K562 (cell line): ENCODE results near the gene ACACB. TPM values are rescaled to one million over a fixed set of nuclear protein-coding genes. Genes with fewer than 3 reads are reported as not detected.
A peak's percentile ranks its signal among the peaks of the same experiment; 100 is the strongest.

Experiments
- GATA2 ChIP-seq: sonication (generic); formaldehyde crosslinking; IDR thresholded peaks from 2 replicates; pipeline ENCODE4 v1.4.0; 2020; ENCODE audit warnings: mild to moderate bottlenecking, missing genetic modification reagents
- KDM1A ChIP-seq, 2 experiments: fragments of 450-650 bp; IDR thresholded peaks; 2 replicates each; pipeline ENCODE4 v1.6.1; 2016; ENCODE audit warnings: mild to moderate bottlenecking in 2 of 2
- NFIX ChIP-seq: fragments of 250-450 bp; sonication (Bioruptor Pico); IDR thresholded peaks from 2 replicates; pipeline ENCODE4 v1.4.0; 2020; ENCODE audit warnings: low read depth, mild to moderate bottlenecking, moderate library complexity
- NR4A1 ChIP-seq, 2 experiments: fragments of 250-450 bp in 1 of 2; fragments of 450-650 bp in 1 of 2; sonication (Bioruptor Pico) in 1 of 2; IDR thresholded peaks; 2 replicates each; pipeline versions ENCODE4 v1.4.0 to v1.6.1; 2016 to 2020; ENCODE audit warnings: mild to moderate bottlenecking in 2 of 2, missing compliant biosample characterization in 1 of 2, missing genetic modification characterization in 1 of 2, moderate library complexity in 1 of 2
- SMARCA5 ChIP-seq: fragments of 450-650 bp; IDR thresholded peaks from 2 replicates; pipeline ENCODE4 v1.6.1; 2016
- THRAP3 ChIP-seq: fragments of 450-650 bp; IDR thresholded peaks from 2 replicates; pipeline ENCODE4 v1.6.1; 2016; ENCODE audit warnings: mild to moderate bottlenecking, inconsistent platforms, borderline replicate concordance
- polyA plus RNA-seq, 8 experiments: library from polyadenylated mRNA; depleted of rRNA in 4 of 8; stranded (reverse) in 5 of 8; unstranded in 3 of 8; fragments of >200 nt; fragmentation: Nextera tagmentation in 2 of 8; fragmentation: Illumina TruSeq in 1 of 8; extraction: Ambion mirVana in 2 of 8; extraction: Trizol in 1 of 8; gene quantifications; 2 replicates each; pipeline versions ENCODE4 v1.2.1 to v1.2.3, GENCODE V29; 2011 to 2014; ENCODE audit warnings: inconsistent platforms in 1 of 8, missing spikeins in 1 of 8
- total RNA-seq, 7 experiments: library from RNA; depleted of rRNA in 6 of 7; stranded (reverse); fragments of >200 nt in 6 of 7; fragmentation: Illumina TruSeq in 2 of 7; extraction: Trizol in 2 of 7; gene quantifications; 2 replicates each; pipeline versions ENCODE4 v1.2.1 to v1.2.3, GENCODE V29; 2011 to 2021; ENCODE audit warnings: low replicate concordance in 1 of 7
- TF ChIP-seq, protein P1 (sequence below): sonication (generic); formaldehyde crosslinking; IDR thresholded peaks from 2 replicates; pipeline ENCODE4 v1.8.0; 2022; ENCODE audit warnings: missing genetic modification reagents, mild to moderate bottlenecking, borderline replicate concordance
- TF ChIP-seq, protein P2 (sequence below): sonication (generic); formaldehyde crosslinking; IDR thresholded peaks from 2 replicates; pipeline ENCODE4 v1.8.0; 2023; ENCODE audit warnings: missing genetic modification reagents, mild to moderate bottlenecking, borderline replicate concordance
- TF ChIP-seq, protein P3 (sequence below): fragments of 250-450 bp; sonication (Bioruptor Pico); IDR thresholded peaks from 2 replicates; pipeline ENCODE4 v1.4.0; 2020; ENCODE audit warnings: mild to moderate bottlenecking, moderate library complexity
- TF ChIP-seq, protein P4 (sequence below): fragments of 250-450 bp; sonication (Bioruptor Pico); IDR thresholded peaks from 2 replicates; pipeline ENCODE4 v1.5.0; 2021; ENCODE audit warnings: mild to moderate bottlenecking, borderline replicate concordance
- TF ChIP-seq, protein P5 (sequence below): fragments of 450-650 bp; conservative IDR thresholded peaks from 2 replicates; pipeline ENCODE4 v1.6.1; 2016; ENCODE audit warnings: missing genetic modification characterization, low read depth, mild to moderate bottlenecking, control low read depth, missing compliant biosample characterization

The ACACB gene
- total and polyA plus RNA-seq, 9 of the 15 experiments (the other 6 are each of a cell fraction or from before 2014, with no cell fraction given), result 0.10 to 2.5 (median 0.83) TPM

DNA sequence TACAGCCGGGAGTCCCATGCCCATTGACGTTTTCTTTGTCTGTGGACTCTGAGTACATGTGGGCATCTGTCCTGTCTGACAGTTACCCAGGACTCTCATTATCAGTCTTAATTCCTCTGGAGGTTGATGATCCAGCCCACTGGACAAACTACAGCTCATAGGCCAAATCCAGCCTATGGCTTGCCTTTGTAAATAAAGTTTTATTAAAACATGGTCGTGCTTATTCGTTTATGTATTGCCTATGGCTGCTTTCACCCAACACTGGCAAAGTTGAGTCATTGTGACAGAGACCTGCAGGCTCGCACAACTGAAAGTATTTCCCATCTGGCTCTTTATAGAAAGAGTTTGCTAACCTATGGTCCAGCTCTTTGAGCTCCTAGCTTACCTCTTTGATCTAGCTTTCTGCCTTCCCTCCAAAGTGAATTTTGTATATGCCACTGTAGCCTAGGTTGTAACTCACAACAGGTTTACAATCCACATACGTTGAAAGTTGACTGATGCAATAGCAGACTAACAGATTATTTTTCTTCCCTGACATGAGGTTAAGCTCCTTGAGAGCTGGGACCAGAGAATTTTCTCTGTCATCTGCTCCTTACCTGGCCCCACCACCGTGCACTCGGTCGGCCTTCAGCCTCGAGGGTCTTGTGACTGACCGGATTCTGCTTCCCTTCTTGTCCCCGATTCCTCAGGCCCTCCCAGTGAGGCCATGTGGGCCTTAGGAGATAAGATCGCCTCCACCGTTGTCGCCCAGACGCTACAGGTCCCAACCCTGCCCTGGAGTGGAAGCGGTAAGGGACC is 57.3 kb downstream of the ACACB start (continued):
- TF ChIP-seq, protein P1, sequence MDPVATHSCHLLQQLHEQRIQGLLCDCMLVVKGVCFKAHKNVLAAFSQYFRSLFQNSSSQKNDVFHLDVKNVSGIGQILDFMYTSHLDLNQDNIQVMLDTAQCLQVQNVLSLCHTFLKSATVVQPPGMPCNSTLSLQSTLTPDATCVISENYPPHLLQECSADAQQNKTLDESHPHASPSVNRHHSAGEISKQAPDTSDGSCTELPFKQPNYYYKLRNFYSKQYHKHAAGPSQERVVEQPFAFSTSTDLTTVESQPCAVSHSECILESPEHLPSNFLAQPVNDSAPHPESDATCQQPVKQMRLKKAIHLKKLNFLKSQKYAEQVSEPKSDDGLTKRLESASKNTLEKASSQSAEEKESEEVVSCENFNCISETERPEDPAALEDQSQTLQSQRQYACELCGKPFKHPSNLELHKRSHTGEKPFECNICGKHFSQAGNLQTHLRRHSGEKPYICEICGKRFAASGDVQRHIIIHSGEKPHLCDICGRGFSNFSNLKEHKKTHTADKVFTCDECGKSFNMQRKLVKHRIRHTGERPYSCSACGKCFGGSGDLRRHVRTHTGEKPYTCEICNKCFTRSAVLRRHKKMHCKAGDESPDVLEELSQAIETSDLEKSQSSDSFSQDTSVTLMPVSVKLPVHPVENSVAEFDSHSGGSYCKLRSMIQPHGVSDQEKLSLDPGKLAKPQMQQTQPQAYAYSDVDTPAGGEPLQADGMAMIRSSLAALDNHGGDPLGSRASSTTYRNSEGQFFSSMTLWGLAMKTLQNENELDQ, result no peak
- TF ChIP-seq NR4A1 (CRISPR knock-in tag; IDR thresholded peaks at IDR 0.05), result no peak
- TF ChIP-seq NR4A1 (tag; IDR thresholded peaks at IDR 0.05), result peak; percentile 93
- TF ChIP-seq, protein P2, sequence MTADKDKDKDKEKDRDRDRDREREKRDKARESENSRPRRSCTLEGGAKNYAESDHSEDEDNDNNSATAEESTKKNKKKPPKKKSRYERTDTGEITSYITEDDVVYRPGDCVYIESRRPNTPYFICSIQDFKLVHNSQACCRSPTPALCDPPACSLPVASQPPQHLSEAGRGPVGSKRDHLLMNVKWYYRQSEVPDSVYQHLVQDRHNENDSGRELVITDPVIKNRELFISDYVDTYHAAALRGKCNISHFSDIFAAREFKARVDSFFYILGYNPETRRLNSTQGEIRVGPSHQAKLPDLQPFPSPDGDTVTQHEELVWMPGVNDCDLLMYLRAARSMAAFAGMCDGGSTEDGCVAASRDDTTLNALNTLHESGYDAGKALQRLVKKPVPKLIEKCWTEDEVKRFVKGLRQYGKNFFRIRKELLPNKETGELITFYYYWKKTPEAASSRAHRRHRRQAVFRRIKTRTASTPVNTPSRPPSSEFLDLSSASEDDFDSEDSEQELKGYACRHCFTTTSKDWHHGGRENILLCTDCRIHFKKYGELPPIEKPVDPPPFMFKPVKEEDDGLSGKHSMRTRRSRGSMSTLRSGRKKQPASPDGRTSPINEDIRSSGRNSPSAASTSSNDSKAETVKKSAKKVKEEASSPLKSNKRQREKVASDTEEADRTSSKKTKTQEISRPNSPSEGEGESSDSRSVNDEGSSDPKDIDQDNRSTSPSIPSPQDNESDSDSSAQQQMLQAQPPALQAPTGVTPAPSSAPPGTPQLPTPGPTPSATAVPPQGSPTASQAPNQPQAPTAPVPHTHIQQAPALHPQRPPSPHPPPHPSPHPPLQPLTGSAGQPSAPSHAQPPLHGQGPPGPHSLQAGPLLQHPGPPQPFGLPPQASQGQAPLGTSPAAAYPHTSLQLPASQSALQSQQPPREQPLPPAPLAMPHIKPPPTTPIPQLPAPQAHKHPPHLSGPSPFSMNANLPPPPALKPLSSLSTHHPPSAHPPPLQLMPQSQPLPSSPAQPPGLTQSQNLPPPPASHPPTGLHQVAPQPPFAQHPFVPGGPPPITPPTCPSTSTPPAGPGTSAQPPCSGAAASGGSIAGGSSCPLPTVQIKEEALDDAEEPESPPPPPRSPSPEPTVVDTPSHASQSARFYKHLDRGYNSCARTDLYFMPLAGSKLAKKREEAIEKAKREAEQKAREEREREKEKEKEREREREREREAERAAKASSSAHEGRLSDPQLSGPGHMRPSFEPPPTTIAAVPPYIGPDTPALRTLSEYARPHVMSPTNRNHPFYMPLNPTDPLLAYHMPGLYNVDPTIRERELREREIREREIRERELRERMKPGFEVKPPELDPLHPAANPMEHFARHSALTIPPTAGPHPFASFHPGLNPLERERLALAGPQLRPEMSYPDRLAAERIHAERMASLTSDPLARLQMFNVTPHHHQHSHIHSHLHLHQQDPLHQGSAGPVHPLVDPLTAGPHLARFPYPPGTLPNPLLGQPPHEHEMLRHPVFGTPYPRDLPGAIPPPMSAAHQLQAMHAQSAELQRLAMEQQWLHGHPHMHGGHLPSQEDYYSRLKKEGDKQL (CRISPR knock-in tag), result no peak
- TF ChIP-seq KDM1A (IDR thresholded peaks at IDR 0.05), result no peak
- TF ChIP-seq NFIX (CRISPR knock-in tag), result no peak
- TF ChIP-seq GATA2 (CRISPR knock-in tag), result no peak
- no peak for TF ChIP-seq THRAP3
- TF ChIP-seq, protein P3, sequence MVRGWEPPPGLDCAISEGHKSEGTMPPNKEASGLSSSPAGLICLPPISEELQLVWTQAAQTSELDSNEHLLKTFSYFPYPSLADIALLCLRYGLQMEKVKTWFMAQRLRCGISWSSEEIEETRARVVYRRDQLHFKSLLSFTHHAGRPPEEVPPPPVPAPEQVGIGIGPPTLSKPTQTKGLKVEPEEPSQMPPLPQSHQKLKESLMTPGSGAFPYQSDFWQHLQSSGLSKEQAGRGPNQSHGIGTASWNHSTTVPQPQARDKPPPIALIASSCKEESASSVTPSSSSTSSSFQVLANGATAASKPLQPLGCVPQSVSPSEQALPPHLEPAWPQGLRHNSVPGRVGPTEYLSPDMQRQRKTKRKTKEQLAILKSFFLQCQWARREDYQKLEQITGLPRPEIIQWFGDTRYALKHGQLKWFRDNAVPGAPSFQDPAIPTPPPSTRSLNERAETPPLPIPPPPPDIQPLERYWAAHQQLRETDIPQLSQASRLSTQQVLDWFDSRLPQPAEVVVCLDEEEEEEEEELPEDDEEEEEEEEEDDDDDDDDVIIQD, result no peak
- TF ChIP-seq, protein P4, sequence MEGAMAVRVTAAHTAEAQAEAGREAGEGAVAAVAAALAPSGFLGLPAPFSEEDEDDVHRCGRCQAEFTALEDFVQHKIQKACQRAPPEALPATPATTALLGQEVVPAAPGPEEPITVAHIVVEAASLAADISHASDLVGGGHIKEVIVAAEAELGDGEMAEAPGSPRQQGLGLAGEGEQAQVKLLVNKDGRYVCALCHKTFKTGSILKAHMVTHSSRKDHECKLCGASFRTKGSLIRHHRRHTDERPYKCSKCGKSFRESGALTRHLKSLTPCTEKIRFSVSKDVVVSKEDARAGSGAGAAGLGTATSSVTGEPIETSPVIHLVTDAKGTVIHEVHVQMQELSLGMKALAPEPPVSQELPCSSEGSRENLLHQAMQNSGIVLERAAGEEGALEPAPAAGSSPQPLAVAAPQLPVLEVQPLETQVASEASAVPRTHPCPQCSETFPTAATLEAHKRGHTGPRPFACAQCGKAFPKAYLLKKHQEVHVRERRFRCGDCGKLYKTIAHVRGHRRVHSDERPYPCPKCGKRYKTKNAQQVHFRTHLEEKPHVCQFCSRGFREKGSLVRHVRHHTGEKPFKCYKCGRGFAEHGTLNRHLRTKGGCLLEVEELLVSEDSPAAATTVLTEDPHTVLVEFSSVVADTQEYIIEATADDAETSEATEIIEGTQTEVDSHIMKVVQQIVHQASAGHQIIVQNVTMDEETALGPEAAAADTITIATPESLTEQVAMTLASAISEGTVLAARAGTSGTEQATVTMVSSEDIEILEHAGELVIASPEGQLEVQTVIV (CRISPR knock-in tag), result no peak
- no peak for TF ChIP-seq SMARCA5
- TF ChIP-seq, protein P5, sequence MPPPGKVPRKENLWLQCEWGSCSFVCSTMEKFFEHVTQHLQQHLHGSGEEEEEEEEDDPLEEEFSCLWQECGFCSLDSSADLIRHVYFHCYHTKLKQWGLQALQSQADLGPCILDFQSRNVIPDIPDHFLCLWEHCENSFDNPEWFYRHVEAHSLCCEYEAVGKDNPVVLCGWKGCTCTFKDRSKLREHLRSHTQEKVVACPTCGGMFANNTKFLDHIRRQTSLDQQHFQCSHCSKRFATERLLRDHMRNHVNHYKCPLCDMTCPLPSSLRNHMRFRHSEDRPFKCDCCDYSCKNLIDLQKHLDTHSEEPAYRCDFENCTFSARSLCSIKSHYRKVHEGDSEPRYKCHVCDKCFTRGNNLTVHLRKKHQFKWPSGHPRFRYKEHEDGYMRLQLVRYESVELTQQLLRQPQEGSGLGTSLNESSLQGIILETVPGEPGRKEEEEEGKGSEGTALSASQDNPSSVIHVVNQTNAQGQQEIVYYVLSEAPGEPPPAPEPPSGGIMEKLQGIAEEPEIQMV (tag), result peak; percentile 41; the same call in 1 of the 2 replicates
